HepG2 (cell line): Measurements from ENCODE around the gene PDGFB. TPM values are rescaled to one million over a fixed set of nuclear protein-coding genes. Genes with fewer than 3 reads are reported as not detected.

Experiments used
- ARHGAP35 ChIP-seq: sonication (generic); formaldehyde crosslinking; IDR thresholded peaks from 2 replicates; pipeline ENCODE4 v1.9.0; 2022; ENCODE audit warnings: mild to moderate bottlenecking, inconsistent platforms, moderate library complexity, missing genetic modification reagents, borderline replicate concordance
- CEBPG ChIP-seq: IDR thresholded peaks from 2 replicates; pipeline ENCODE4 v1.6.1; 2016
- E2F1 ChIP-seq: sonication (generic); formaldehyde crosslinking; IDR thresholded peaks from 2 replicates; pipeline ENCODE4 v1.5.0; 2020; ENCODE audit warnings: missing genetic modification reagents
- JUN ChIP-seq: sonication (generic); formaldehyde crosslinking; IDR thresholded peaks from 2 replicates; pipeline ENCODE4 v1.4.0; 2020; ENCODE audit warnings: mild to moderate bottlenecking, missing genetic modification reagents
- KDM5B ChIP-seq: sonication (generic); formaldehyde crosslinking; IDR thresholded peaks from 2 replicates; pipeline ENCODE4 v1.4.0; 2020; ENCODE audit warnings: missing genetic modification reagents, mild to moderate bottlenecking, borderline replicate concordance
- LCORL ChIP-seq, 2 experiments: fragments of 450-650 bp in 1 of 2; sonication (generic) in 1 of 2; formaldehyde crosslinking in 1 of 2; IDR thresholded peaks; 2 replicates each; pipeline versions ENCODE4 v1.5.0 to v1.6.1; 2017 to 2020; ENCODE audit warnings: antibody characterized with exemption in 1 of 2, missing genetic modification reagents in 1 of 2
- NFKBIZ ChIP-seq: IDR thresholded peaks from 2 replicates; pipeline ENCODE4 v1.6.1; 2018; ENCODE audit warnings: missing genetic modification reagents, missing compliant biosample characterization
- PRDM10 ChIP-seq: sonication (generic); formaldehyde crosslinking; IDR thresholded peaks from 2 replicates; pipeline ENCODE4 v1.4.0; 2020; ENCODE audit warnings: low read depth, missing genetic modification reagents
- SALL2 ChIP-seq: sonication (generic); formaldehyde crosslinking; IDR thresholded peaks from 2 replicates; pipeline ENCODE4 v1.8.1; 2023; ENCODE audit warnings: mild to moderate bottlenecking, missing genetic modification reagents, inconsistent platforms
- SKIL ChIP-seq: sonication (generic); formaldehyde crosslinking; IDR thresholded peaks from 2 replicates; pipeline ENCODE4 v1.8.0; 2022; ENCODE audit warnings: missing genetic modification reagents, mild to moderate bottlenecking, moderate library complexity, borderline replicate concordance
- TGIF2 ChIP-seq: IDR thresholded peaks from 2 replicates; pipeline ENCODE4 v1.6.1; 2016; ENCODE audit warnings: control low read depth, missing compliant biosample characterization
- XRCC5 ChIP-seq: fragments of 200-400 bp; formaldehyde crosslinking; optimal IDR thresholded peaks from 2 replicates; pipeline ENCODE3; 2017; ENCODE audit warnings: mild to moderate bottlenecking, low read length
- YEATS4 ChIP-seq: sonication (generic); formaldehyde crosslinking; IDR thresholded peaks from 2 replicates; pipeline ENCODE4 v1.4.0; 2020; ENCODE audit warnings: missing genetic modification reagents, borderline replicate concordance
- ZBTB39 ChIP-seq: sonication (generic); formaldehyde crosslinking; IDR thresholded peaks from 2 replicates; pipeline ENCODE4 v1.5.0; 2020; ENCODE audit warnings: missing genetic modification reagents
- ZKSCAN5 ChIP-seq: sonication (generic); formaldehyde crosslinking; IDR thresholded peaks from 2 replicates; pipeline ENCODE4 v1.5.1; 2020; ENCODE audit warnings: mild to moderate bottlenecking, missing genetic modification reagents
- ZNF30 ChIP-seq: sonication (generic); formaldehyde crosslinking; IDR thresholded peaks from 2 replicates; pipeline ENCODE4 v1.5.0; 2020; ENCODE audit warnings: mild to moderate bottlenecking, missing genetic modification reagents
- ZNF75D ChIP-seq: sonication (generic); formaldehyde crosslinking; IDR thresholded peaks from 2 replicates; pipeline ENCODE4 v1.8.1; 2023; ENCODE audit warnings: missing genetic modification reagents, mild to moderate bottlenecking, borderline replicate concordance
- ZNF772 ChIP-seq: sonication (generic); formaldehyde crosslinking; IDR thresholded peaks from 2 replicates; pipeline ENCODE4 v1.5.0; 2020; ENCODE audit warnings: mild to moderate bottlenecking, missing genetic modification reagents
- ZNF775 ChIP-seq: sonication (generic); formaldehyde crosslinking; IDR thresholded peaks from 2 replicates; pipeline ENCODE4 v1.4.0; 2020; ENCODE audit warnings: missing genetic modification reagents, mild to moderate bottlenecking, moderate library complexity, borderline replicate concordance
- polyA plus RNA-seq, 8 experiments: library from polyadenylated mRNA; depleted of rRNA in 3 of 8; stranded (reverse) in 7 of 8; unstranded in 1 of 8; fragments of >200 nt; fragmentation: Illumina TruSeq in 4 of 8; extraction: Trizol in 4 of 8; gene quantifications; 2 replicates each; pipeline versions ENCODE4 v1.2.1 to v1.2.3, GENCODE V29; 2011 to 2016; ENCODE audit warnings: low read depth in 4 of 8, missing spikeins in 1 of 8, mixed read lengths in 1 of 8; ENCODE audit not compliant: insufficient read depth in 1 of 8
- total RNA-seq, 5 experiments: library from RNA; depleted of rRNA; stranded (reverse); fragments of >200 nt; fragmentation: Illumina TruSeq; extraction: Trizol; gene quantifications; 2 replicates each; pipeline ENCODE4 v1.2.3, GENCODE V29; 2016; ENCODE audit warnings: low read depth in 1 of 5

The PDGFB gene
- total and polyA plus RNA-seq, 2 of the 13 experiments (the other 11 are each of a cell fraction or from before 2014, with no cell fraction given), result 1.4 to 10.1 TPM

- TF ChIP-seq LCORL (IDR thresholded peaks at IDR 0.05) (no peak), LCORL (CRISPR knock-in tag; IDR thresholded peaks at IDR 0.05) (peak; percentile 99), ZKSCAN5 (CRISPR knock-in tag) (no peak), E2F1 (no peak), YEATS4 (CRISPR knock-in tag) (peak; percentile 46; the same call in 1 of the 2 replicates), PRDM10 (peak; percentile 90; the same call in 1 of the 2 replicates), SKIL (CRISPR knock-in tag) (peak; percentile 98), ZNF775 (CRISPR knock-in tag) (no peak), TGIF2 (CRISPR knock-in tag) (no peak), ZBTB39 (CRISPR knock-in tag) (no peak), XRCC5 (peak; percentile 31), NFKBIZ (no peak), ZNF75D (CRISPR knock-in tag) (no peak), SALL2 (CRISPR knock-in tag) (peak; percentile 65), ZNF772 (peak; percentile 81), KDM5B (CRISPR knock-in tag) (peak; percentile 67; the same call in 1 of the 2 replicates), ZNF30 (CRISPR knock-in tag) (no peak), CEBPG (0 out of 2 replicates have a peak, but pooled peaks have one; percentile 20), ARHGAP35 (peak; percentile 51), JUN (CRISPR knock-in tag) (peak; percentile 94)
Observed at GRCh38 chr22:39283322-39284141, 38.8 kb upstream of the PDGFB start (continued).
